SK-N-SH (cell line): ENCODE measurements around the gene GGACT. TPM values are rescaled to one million over a fixed set of nuclear protein-coding genes. Genes with fewer than 3 reads are reported as not detected.

Source experiments
- CTCF ChIA-PET: fragments of 300-600, 350-600 bp; formaldehyde crosslinking; extraction: SDS; loops from one replicate; lab custom pipeline; 2021; lab: Yijun Ruan, JAX
- POLR2A ChIA-PET: fragments of 350-600 bp; sonication (Branson Sonifier 250); formaldehyde crosslinking; extraction: SDS; loops from one replicate; lab custom pipeline; 2020; ENCODE audit warnings: antibody characterized with exemption, inconsistent platforms; lab: Yijun Ruan, JAX
- DNase-seq: peaks from one replicate; pipeline ENCODE4 v3.0.0; 2012
- H2AFZ ChIP-seq: fragments of 200-600 bp; sonication (generic); 2 replicates; pipeline ENCODE4 v1.8.1; 2016; ENCODE audit warnings: antibody characterized with exemption, mild to moderate bottlenecking, low read depth
- H3F3A ChIP-seq: fragments of 200-600 bp; sonication (generic); replicated peaks from 2 replicates; pipeline ENCODE3; 2016; ENCODE audit warnings: antibody characterized with exemption, mild to moderate bottlenecking; ENCODE audit not compliant: insufficient read depth
- H3K27ac ChIP-seq, 2 experiments: fragments of 200-500 bp in 1 of 2; fragments of 200-600 bp in 1 of 2; sonication (Bioruptor generic) in 1 of 2; sonication (generic), shearing (Covaris generic) in 1 of 2; 2 replicates each; pipeline versions ENCODE4 v1.5.1 to v1.6.1; 2014 to 2016; ENCODE audit warnings: low read depth in 2 of 2, inconsistent platforms in 1 of 2, low read length in 1 of 2, mild to moderate bottlenecking in 1 of 2, mixed read lengths in 1 of 2
- H3K27me3 ChIP-seq: fragments of 200-600 bp; sonication (generic), shearing (Covaris generic); 2 replicates; pipeline ENCODE4 v1.6.1; 2016; ENCODE audit warnings: mixed run types; ENCODE audit not compliant: insufficient read depth
- H3K36me3 ChIP-seq, 2 experiments: fragments of 200-500 bp in 1 of 2; fragments of 200-600 bp in 1 of 2; sonication (Bioruptor generic) in 1 of 2; sonication (generic) in 1 of 2; replicated peaks in 1 of 2; 2 replicates each; pipeline versions ENCODE3 to v1.5.1; 2014 to 2016; ENCODE audit warnings: low read length in 1 of 2, mild to moderate bottlenecking in 1 of 2; ENCODE audit not compliant: insufficient read depth in 2 of 2, control insufficient read depth in 1 of 2
- H3K4me1 ChIP-seq, 2 experiments: fragments of 200-500 bp in 1 of 2; fragments of 200-600 bp in 1 of 2; sonication (Bioruptor generic) in 1 of 2; sonication (generic), shearing (Covaris generic) in 1 of 2; 2 replicates each; pipeline versions ENCODE4 v1.5.1 to v1.6.1; 2014 to 2016; ENCODE audit warnings: low read depth in 1 of 2, low read length in 1 of 2, mixed run types in 1 of 2; ENCODE audit not compliant: insufficient read depth in 2 of 2, control insufficient read depth in 1 of 2
- H3K4me2 ChIP-seq: fragments of 200-600 bp; sonication (generic), shearing (Covaris generic); 2 replicates; pipeline ENCODE4 v1.6.1; 2017; ENCODE audit warnings: mixed run types
- H3K4me3 ChIP-seq, 2 experiments: fragments of 200-500 bp in 1 of 2; fragments of 200-600 bp in 1 of 2; sonication (Bioruptor generic) in 1 of 2; sonication (generic), shearing (Covaris generic) in 1 of 2; 2 replicates each; pipeline versions ENCODE4 v1.5.1 to v1.8.1; 2014 to 2016; ENCODE audit warnings: low read depth in 2 of 2, inconsistent platforms in 1 of 2, low read length in 1 of 2, mild to moderate bottlenecking in 1 of 2, mixed read lengths in 1 of 2, moderate library complexity in 1 of 2
- H3K79me2 ChIP-seq: fragments of 200-600 bp; sonication (generic); 2 replicates; pipeline ENCODE4 v1.8.1; 2017; ENCODE audit warnings: mild to moderate bottlenecking; ENCODE audit not compliant: insufficient read depth
- H3K9ac ChIP-seq: fragments of 200-600 bp; sonication (generic); 2 replicates; pipeline ENCODE4 v1.6.1; 2017; ENCODE audit warnings: mixed run types
- H3K9me2 ChIP-seq: fragments of 200-600 bp; sonication (generic); 2 replicates; pipeline ENCODE4 v1.6.1; 2017; ENCODE audit warnings: mixed run types
- H3K9me3 ChIP-seq: fragments of 200-600 bp; sonication (generic); 2 replicates; pipeline ENCODE4 v1.6.1; 2017; ENCODE audit warnings: mixed run types, mild to moderate bottlenecking, moderate library complexity
- H4K20me1 ChIP-seq: fragments of 200-600 bp; sonication (generic); 2 replicates; pipeline ENCODE4 v1.6.1; 2017; ENCODE audit warnings: mild to moderate bottlenecking, mixed run types; ENCODE audit not compliant: insufficient read depth
- CHD2 ChIP-seq: fragments of 150-350 bp; IDR thresholded peaks from 2 replicates; pipeline ENCODE4 v1.6.1; 2018; ENCODE audit warnings: low read length; ENCODE audit not compliant: partially characterized antibody
- CTCF ChIP-seq: fragments of 200-600 bp; sonication (generic); IDR thresholded peaks from 2 replicates; pipeline ENCODE4 v1.6.1; 2017; ENCODE audit warnings: antibody characterized with exemption, mild to moderate bottlenecking, moderate library complexity
- ELF1 ChIP-seq: IDR thresholded peaks from 2 replicates; pipeline ENCODE4 v1.4.0; 2012
- EP300 ChIP-seq, 2 experiments: IDR thresholded peaks; 2 replicates each; pipeline versions ENCODE4 v1.4.0 to v1.6.1; 2012; ENCODE audit warnings: borderline replicate concordance in 1 of 2, low read depth in 1 of 2, low read length in 1 of 2
- FOSL2 ChIP-seq: IDR thresholded peaks from 2 replicates; pipeline ENCODE4 v1.4.0; 2012; ENCODE audit warnings: low read depth, mild to moderate bottlenecking, moderate library complexity, borderline replicate concordance
- FOXM1 ChIP-seq: IDR thresholded peaks from 2 replicates; pipeline ENCODE4 v1.4.0; 2012; ENCODE audit warnings: low read depth, mild to moderate bottlenecking
- IRF3 ChIP-seq: fragments of 150-350 bp; IDR thresholded peaks from 2 replicates; pipeline ENCODE4 v1.6.1; 2016; ENCODE audit warnings: mild to moderate bottlenecking, low read depth, low read length
- JUND ChIP-seq: IDR thresholded peaks from 2 replicates; pipeline ENCODE4 v1.4.0; 2012
- NRF1 ChIP-seq: IDR thresholded peaks from 2 replicates; pipeline ENCODE4 v1.6.1; 2012; ENCODE audit warnings: low read depth, mild to moderate bottlenecking, low read length
- PBX3 ChIP-seq: IDR thresholded peaks from 2 replicates; pipeline ENCODE4; 2012
- POLR2AphosphoS5 ChIP-seq: IDR thresholded peaks from 2 replicates; pipeline ENCODE4 v1.6.1; 2012; ENCODE audit warnings: low read depth, low read length
- RAD21 ChIP-seq: IDR thresholded peaks from 2 replicates; pipeline ENCODE4 v1.6.1; 2012; ENCODE audit warnings: mild to moderate bottlenecking, low read length
- RFX5 ChIP-seq: IDR thresholded peaks from 2 replicates; pipeline ENCODE4 v1.6.1; 2012; ENCODE audit warnings: mild to moderate bottlenecking, improper control_type of control experiment, low read length
- SMC3 ChIP-seq: IDR thresholded peaks from 2 replicates; pipeline ENCODE4 v1.6.1; 2012; ENCODE audit warnings: low read depth, low read length, improper control_type of control experiment
- TAF1 ChIP-seq: IDR thresholded peaks from 2 replicates; pipeline ENCODE4 v1.6.1; 2012; ENCODE audit warnings: low read depth, mild to moderate bottlenecking, low read length, moderate library complexity, borderline replicate concordance
- TCF12 ChIP-seq: IDR thresholded peaks from 2 replicates; pipeline ENCODE4 v1.4.0; 2012
- TEAD4 ChIP-seq: IDR thresholded peaks from 2 replicates; pipeline ENCODE4 v1.4.0; 2012; ENCODE audit warnings: mild to moderate bottlenecking, borderline replicate concordance; ENCODE audit not compliant: insufficient read depth
- USF1 ChIP-seq: IDR thresholded peaks from 2 replicates; pipeline ENCODE4 v1.4.0; 2012; ENCODE audit warnings: low read depth, borderline replicate concordance
- USF2 ChIP-seq: fragments of 150-350 bp; IDR thresholded peaks from 2 replicates; pipeline ENCODE4 v1.6.1; 2017; ENCODE audit warnings: antibody characterized with exemption, low read length, low read depth, borderline replicate concordance
- ZBTB33 ChIP-seq: IDR thresholded peaks from 2 replicates; pipeline ENCODE4 v1.4.0; 2012; ENCODE audit warnings: low read depth, borderline replicate concordance
- WGBS: methylation state at CpG from one replicate; pipeline ENCODE4 v1.1.6; 2017; ENCODE audit warnings: low lambda C conversion rate; 5-methylcytosine and 5-hydroxymethylcytosine counted together
- polyA plus RNA-seq, 3 experiments: library from polyadenylated mRNA; depleted of rRNA; stranded (reverse); fragments of >200 nt; gene quantifications; 2 replicates each; pipeline ENCODE4 v1.2.3, GENCODE V29; 2012

GGACT gene
- polyA plus RNA-seq, 1 of the 3 experiments (the other 2 are of a cell fraction) = 7.1 TPM

- POLR2A ChIA-PET = no interaction called here
- 91% methylated on average over 10 of the region's 11 CpGs for WGBS
Observed at GRCh38 chr13:100552755-100553154, 35.8 kb downstream of the GGACT start.

More at GRCh38 chr13:100552755-100553154, 35.8 kb downstream of the GGACT start:
- H4K20me1 ChIP-seq = no peaks in the 10 kb centered on the region
- DNase-seq = no peak
- no peaks in the 10 kb centered on the region for H3K9me3 ChIP-seq
- no peaks in the 10 kb centered on the region for H3K9me2 ChIP-seq
- no peak for TF ChIP-seq PBX3
- no peak for TF ChIP-seq USF1
- no peak for TF ChIP-seq FOSL2
- TF ChIP-seq POLR2AphosphoS5 = no peak
- TF ChIP-seq FOXM1 = no peak
- no peak for TF ChIP-seq TEAD4
- no peak for TF ChIP-seq TCF12
- no peak for TF ChIP-seq JUND
- no peak for TF ChIP-seq SMC3
- no peak for TF ChIP-seq CHD2
- no peak for TF ChIP-seq IRF3
- no peak for TF ChIP-seq EP300 (IDR thresholded peaks at IDR 0.05; ENCODE audit: borderline replicate concordance in 1 of 2, low read depth in 1 of 2, low read length in 1 of 2)
- TF ChIP-seq USF2 = no peak
- TF ChIP-seq NRF1 = no peak
- TF ChIP-seq RFX5 = no peak
- no peak for TF ChIP-seq ZBTB33
- TF ChIP-seq CTCF = no peak
- no peak for TF ChIP-seq ELF1
- TF ChIP-seq RAD21 = no peak
- no peak for TF ChIP-seq TAF1
- no peak overlapping the region for H3K4me3 ChIP-seq
- no peaks in the 10 kb centered on the region for H3K79me2 ChIP-seq
- H3K4me1 ChIP-seq = peaks cover 0 to 8% of the 10 kb centered on the region in 2 experiments; a peak in 1 of 4 replicates
- no peaks in the 10 kb centered on the region for H3K27me3 ChIP-seq
- no peaks in the 10 kb centered on the region for H3F3A ChIP-seq
- no peak overlapping the region for H3K9ac ChIP-seq
- H3K4me2 ChIP-seq = no peak overlapping the region
- no peak overlapping the region for H3K27ac ChIP-seq
- H2AFZ ChIP-seq = no peak overlapping the region
- CTCF ChIA-PET = no interaction called here
- H3K36me3 ChIP-seq = no peaks in the 10 kb centered on the region
